ENCODE results near the gene RAI1.

The RAI1 gene

DNA sequence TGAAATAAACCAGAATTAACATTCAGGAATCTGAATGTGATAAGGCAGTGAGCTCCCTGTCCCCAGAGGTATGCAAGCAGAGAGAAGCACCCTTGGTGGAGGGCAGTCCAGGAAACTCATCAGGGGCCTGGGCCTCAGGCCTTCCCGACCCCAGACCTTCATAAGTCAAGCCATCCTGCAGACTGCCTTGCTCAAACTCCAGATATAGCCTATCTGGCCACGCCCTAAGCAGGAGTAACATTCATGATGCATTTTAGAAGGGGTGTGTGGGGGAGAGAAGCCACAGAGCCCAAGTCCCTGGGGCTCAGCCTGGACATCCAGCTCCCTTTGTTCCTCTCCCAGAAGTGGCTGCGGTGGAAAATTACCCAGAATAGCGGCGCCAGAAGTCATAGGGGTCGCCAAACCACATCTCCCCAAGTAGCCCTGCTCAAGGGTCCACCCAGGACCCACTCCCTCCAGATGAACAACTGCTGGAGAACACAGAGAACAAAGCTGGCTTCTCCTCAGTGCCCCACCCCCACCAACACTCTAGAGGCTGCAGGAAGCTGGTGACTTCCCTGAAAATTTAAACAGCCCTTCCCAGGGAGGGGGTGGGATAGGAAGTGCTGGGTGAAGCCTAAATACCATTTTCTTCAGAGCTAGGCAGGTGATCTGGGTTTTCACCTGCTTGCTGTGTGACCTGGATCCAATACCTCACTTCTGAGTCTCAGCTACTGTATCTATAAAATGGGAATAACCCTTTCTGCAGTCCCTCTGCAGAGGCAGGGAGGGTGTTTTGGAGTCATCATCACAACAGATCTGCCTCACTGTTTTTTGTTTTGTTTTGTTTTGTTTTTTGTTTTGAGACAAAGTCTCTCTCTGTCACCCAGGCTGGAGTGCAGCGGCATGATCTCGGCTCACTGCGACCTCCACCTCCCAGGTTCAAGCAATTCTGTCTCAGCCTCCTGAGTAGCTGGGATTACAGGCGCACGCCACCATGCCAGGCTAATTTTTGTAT is 157.0 kb downstream of the RAI1 start (continued):
- TF ChIP-seq, protein P1, sequence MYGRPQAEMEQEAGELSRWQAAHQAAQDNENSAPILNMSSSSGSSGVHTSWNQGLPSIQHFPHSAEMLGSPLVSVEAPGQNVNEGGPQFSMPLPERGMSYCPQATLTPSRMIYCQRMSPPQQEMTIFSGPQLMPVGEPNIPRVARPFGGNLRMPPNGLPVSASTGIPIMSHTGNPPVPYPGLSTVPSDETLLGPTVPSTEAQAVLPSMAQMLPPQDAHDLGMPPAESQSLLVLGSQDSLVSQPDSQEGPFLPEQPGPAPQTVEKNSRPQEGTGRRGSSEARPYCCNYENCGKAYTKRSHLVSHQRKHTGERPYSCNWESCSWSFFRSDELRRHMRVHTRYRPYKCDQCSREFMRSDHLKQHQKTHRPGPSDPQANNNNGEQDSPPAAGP (tag by site-specific recombination; IDR thresholded peaks at IDR 0.05), result no peak
- TF ChIP-seq ZNF747 (tag by site-specific recombination; IDR thresholded peaks at IDR 0.05), result no peak
- no peak; the same call in 1 of the 2 replicates for TF ChIP-seq ZNF157 (tag by site-specific recombination; IDR thresholded peaks at IDR 0.05)
- no peak for TF ChIP-seq ZNF423 (tag by site-specific recombination; IDR thresholded peaks at IDR 0.05)
- no peak for TF ChIP-seq ZNF433 (tag by site-specific recombination; IDR thresholded peaks at IDR 0.05; ENCODE audit: low read depth)
- TF ChIP-seq, protein P2, sequence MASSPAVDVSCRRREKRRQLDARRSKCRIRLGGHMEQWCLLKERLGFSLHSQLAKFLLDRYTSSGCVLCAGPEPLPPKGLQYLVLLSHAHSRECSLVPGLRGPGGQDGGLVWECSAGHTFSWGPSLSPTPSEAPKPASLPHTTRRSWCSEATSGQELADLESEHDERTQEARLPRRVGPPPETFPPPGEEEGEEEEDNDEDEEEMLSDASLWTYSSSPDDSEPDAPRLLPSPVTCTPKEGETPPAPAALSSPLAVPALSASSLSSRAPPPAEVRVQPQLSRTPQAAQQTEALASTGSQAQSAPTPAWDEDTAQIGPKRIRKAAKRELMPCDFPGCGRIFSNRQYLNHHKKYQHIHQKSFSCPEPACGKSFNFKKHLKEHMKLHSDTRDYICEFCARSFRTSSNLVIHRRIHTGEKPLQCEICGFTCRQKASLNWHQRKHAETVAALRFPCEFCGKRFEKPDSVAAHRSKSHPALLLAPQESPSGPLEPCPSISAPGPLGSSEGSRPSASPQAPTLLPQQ (tag by site-specific recombination; IDR thresholded peaks at IDR 0.05), result no peak
- no peak for TF ChIP-seq ZSCAN23 (tag by site-specific recombination; IDR thresholded peaks at IDR 0.05)
- TF ChIP-seq, protein P3, sequence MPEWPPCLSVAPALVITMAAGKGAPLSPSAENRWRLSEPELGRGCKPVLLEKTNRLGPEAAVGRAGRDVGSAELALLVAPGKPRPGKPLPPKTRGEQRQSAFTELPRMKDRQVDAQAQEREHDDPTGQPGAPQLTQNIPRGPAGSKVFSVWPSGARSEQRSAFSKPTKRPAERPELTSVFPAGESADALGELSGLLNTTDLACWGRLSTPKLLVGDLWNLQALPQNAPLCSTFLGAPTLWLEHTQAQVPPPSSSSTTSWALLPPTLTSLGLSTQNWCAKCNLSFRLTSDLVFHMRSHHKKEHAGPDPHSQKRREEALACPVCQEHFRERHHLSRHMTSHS (tag by site-specific recombination; IDR thresholded peaks at IDR 0.05), result no peak
- TF ChIP-seq ZNF324 (tag by site-specific recombination; IDR thresholded peaks at IDR 0.05), result no peak
- no peak for TF ChIP-seq HOXC10 (CRISPR knock-in tag; IDR thresholded peaks at IDR 0.05)
- TF ChIP-seq ZNF133 (tag by site-specific recombination; IDR thresholded peaks at IDR 0.05), result no peak
- TF ChIP-seq ZNF530 (tag by site-specific recombination; IDR thresholded peaks at IDR 0.05; ENCODE audit: low read depth), result no peak

DNA sequence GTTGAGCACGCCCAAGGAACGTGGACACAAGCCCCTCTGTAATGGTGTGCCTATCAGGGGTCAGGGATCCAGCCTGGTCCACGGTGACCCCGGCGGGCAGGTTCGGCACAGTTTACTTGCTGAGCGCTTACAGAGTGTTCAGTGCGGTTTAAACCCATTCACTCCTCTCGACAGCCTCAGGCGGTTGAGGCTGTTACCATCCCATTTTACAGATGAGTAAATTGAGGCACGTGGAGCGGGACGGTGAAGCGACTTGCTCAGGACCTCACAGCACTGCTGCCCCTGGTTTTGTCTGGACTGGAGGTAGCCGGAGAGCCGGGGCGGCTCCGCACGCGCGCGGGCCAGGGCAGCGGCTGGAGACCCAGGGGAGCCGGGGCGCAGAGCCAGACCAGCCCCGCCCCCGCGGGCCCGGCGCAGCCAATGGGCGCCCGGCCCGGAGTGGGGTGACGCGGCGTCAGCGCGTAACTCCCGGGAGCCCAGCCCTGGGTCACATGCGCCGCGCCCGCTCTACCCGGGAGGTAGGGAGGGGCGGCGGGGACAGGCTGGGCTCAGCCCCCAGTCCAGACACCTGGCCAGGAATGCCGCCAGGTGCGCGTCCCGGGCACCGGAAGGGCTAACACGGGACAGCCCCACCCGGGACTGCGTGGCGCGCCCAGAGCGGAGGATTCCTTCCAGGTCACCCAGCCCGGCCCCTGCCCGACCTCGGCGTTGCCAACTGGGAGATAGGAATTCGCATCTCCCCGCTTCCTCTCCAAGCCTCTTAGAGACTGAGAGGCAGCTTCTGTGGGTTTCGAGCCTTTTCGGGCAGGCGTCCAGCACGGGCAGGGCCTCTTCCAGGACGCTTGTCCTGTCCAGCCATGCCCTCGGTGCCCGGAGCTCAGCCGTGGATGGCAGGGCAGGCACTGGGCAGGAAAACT is 158.8 kb downstream of the RAI1 start:
- ChIA-PET POLR2A (interaction anchor here (0.6 to 4.2 kb wide), 11 partner anchors 10 to 448 kb away, joined by 3 to 181 read pairs (median 5); no protein-coding TSS in a partner anchor), CTCF (interaction anchor here (0.8 to 1.3 kb wide), 3 partner anchors 28 to 29 kb away, joined by 3 to 5 read pairs (median 4); no protein-coding TSS in a partner anchor)
- Histone ChIP-seq H3K9me3 (ENCODE audit: control insufficient read depth, insufficient read depth, low read depth, low read length) (no peaks in the 10 kb centered on the region), H3K36me3 (ENCODE audit: control insufficient read depth in 2 of 2, insufficient read depth in 1 of 2, low read length in 2 of 2) (no peaks in the 10 kb centered on the region), H3K27ac (ENCODE audit: extremely low read depth, low read depth, low read length) (peak overlapping the region; percentile 94), H3K4me3 (ENCODE audit: low read depth, low read length) (peak overlapping the region; percentile 38), H3K4me1 (ENCODE audit: control insufficient read depth, insufficient read depth, low read length) (peaks cover 26% of the 10 kb centered on the region)
- TF ChIP-seq, protein P4, sequence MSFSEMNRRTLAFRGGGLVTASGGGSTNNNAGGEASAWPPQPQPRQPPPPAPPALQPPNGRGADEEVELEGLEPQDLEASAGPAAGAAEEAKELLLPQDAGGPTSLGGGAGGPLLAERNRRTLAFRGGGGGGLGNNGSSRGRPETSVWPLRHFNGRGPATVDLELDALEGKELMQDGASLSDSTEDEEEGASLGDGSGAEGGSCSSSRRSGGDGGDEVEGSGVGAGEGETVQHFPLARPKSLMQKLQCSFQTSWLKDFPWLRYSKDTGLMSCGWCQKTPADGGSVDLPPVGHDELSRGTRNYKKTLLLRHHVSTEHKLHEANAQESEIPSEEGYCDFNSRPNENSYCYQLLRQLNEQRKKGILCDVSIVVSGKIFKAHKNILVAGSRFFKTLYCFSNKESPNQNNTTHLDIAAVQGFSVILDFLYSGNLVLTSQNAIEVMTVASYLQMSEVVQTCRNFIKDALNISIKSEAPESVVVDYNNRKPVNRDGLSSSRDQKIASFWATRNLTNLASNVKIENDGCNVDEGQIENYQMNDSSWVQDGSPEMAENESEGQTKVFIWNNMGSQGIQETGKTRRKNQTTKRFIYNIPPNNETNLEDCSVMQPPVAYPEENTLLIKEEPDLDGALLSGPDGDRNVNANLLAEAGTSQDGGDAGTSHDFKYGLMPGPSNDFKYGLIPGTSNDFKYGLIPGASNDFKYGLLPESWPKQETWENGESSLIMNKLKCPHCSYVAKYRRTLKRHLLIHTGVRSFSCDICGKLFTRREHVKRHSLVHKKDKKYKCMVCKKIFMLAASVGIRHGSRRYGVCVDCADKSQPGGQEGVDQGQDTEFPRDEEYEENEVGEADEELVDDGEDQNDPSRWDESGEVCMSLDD (tag by site-specific recombination; IDR thresholded peaks at IDR 0.05), result no peak; the same call in none of the 2 replicates
- TF ChIP-seq, protein P5, sequence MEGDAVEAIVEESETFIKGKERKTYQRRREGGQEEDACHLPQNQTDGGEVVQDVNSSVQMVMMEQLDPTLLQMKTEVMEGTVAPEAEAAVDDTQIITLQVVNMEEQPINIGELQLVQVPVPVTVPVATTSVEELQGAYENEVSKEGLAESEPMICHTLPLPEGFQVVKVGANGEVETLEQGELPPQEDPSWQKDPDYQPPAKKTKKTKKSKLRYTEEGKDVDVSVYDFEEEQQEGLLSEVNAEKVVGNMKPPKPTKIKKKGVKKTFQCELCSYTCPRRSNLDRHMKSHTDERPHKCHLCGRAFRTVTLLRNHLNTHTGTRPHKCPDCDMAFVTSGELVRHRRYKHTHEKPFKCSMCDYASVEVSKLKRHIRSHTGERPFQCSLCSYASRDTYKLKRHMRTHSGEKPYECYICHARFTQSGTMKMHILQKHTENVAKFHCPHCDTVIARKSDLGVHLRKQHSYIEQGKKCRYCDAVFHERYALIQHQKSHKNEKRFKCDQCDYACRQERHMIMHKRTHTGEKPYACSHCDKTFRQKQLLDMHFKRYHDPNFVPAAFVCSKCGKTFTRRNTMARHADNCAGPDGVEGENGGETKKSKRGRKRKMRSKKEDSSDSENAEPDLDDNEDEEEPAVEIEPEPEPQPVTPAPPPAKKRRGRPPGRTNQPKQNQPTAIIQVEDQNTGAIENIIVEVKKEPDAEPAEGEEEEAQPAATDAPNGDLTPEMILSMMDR (tag by site-specific recombination; IDR thresholded peaks at IDR 0.05), result no peak
- TF ChIP-seq ZNF114 (tag by site-specific recombination; IDR thresholded peaks at IDR 0.05) (no peak), ZNF138 (tag by site-specific recombination; IDR thresholded peaks at IDR 0.05; ENCODE audit: borderline replicate concordance) (no peak), ZNF610 (tag by site-specific recombination; IDR thresholded peaks at IDR 0.05; ENCODE audit: borderline replicate concordance) (no peak), REPIN1 (tag by site-specific recombination; IDR thresholded peaks at IDR 0.05; ENCODE audit: low read depth) (no peak; the same call in 1 of the 2 replicates), ZNF555 (tag by site-specific recombination; conservative IDR thresholded peaks at IDR 0.05) (no peak), ZNF24 (tag by site-specific recombination; IDR thresholded peaks at IDR 0.05) (peak; percentile 81; the same call in 1 of the 2 replicates), ZNF621 (tag by site-specific recombination; IDR thresholded peaks at IDR 0.05) (no peak), ZSCAN23 (tag by site-specific recombination; IDR thresholded peaks at IDR 0.05) (peak; percentile 65; the same call in 1 of the 2 replicates), ZNF664 (tag by site-specific recombination; IDR thresholded peaks at IDR 0.05) (no peak), ZNF157 (tag by site-specific recombination; IDR thresholded peaks at IDR 0.05) (no peak), ZNF530 (tag by site-specific recombination; IDR thresholded peaks at IDR 0.05; ENCODE audit: low read depth) (no peak), ZBTB20 (tag by site-specific recombination; IDR thresholded peaks at IDR 0.05) (peak; percentile 88)
- TF ChIP-seq, protein P6, sequence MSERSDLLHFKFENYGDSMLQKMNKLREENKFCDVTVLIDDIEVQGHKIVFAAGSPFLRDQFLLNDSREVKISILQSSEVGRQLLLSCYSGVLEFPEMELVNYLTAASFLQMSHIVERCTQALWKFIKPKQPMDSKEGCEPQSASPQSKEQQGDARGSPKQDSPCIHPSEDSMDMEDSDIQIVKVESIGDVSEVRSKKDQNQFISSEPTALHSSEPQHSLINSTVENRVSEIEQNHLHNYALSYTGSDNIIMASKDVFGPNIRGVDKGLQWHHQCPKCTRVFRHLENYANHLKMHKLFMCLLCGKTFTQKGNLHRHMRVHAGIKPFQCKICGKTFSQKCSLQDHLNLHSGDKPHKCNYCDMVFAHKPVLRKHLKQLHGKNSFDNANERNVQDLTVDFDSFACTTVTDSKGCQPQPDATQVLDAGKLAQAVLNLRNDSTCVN (tag by site-specific recombination; optimal IDR thresholded peaks at IDR 0.05), result peak; percentile 89

Measured in HEK293 (cell line).